ENCODE results near the gene DCLK1. TPM values are rescaled to one million over a fixed set of nuclear protein-coding genes. Genes with fewer than 3 reads are reported as not detected.

DCLK1 gene
- total and polyA plus RNA-seq, 9 donors: 42.0 to 109 (median 87.9) TPM

- 59% methylated on average over 3 of the region's 4 CpGs for WGBS (ENCODE audit: insufficient coverage)
- no peak for DNase-seq
- H3K27me3 ChIP-seq (ENCODE audit: control insufficient read depth, insufficient read depth, low read length): no peaks in the 10 kb centered on the region
- no peaks in the 10 kb centered on the region for H3K36me3 ChIP-seq (ENCODE audit: control insufficient read depth, insufficient read depth, low read length)
- H3K9me3 ChIP-seq (replicated peaks; ENCODE audit: control insufficient read depth, low read depth, low read length): no peaks in the 10 kb centered on the region
- H3K4me1 ChIP-seq (ENCODE audit: control insufficient read depth, insufficient read depth, low read length): peaks cover 47% of the 10 kb centered on the region
- no peak overlapping the region for H3K4me3 ChIP-seq (ENCODE audit: low read length)
- H3K27ac ChIP-seq (ENCODE audit: low read length): no peak overlapping the region
Measured at GRCh38 chr13:35763060-35763781, 368.0 kb downstream of the DCLK1 start.

GRCh38 chr13:35761440-35762252, 369.5 kb downstream of the DCLK1 start:
- WGBS (ENCODE audit: insufficient coverage): 89% methylated on average over 2 of the region's 2 CpGs
- no peaks in the 10 kb centered on the region for H3K9me3 ChIP-seq (replicated peaks; ENCODE audit: control insufficient read depth, low read depth, low read length)
- H3K4me1 ChIP-seq (ENCODE audit: control insufficient read depth, insufficient read depth, low read length): peaks cover 33% of the 10 kb centered on the region
- no peak overlapping the region for H3K4me3 ChIP-seq (ENCODE audit: low read length)
- H3K27ac ChIP-seq (ENCODE audit: low read length): no peak overlapping the region
- H3K36me3 ChIP-seq (ENCODE audit: control insufficient read depth, insufficient read depth, low read length): no peaks in the 10 kb centered on the region
- H3K27me3 ChIP-seq (ENCODE audit: control insufficient read depth, insufficient read depth, low read length): no peaks in the 10 kb centered on the region
- no peak for DNase-seq

- H3K9me3 ChIP-seq (replicated peaks; ENCODE audit: control insufficient read depth, low read depth, low read length): no peaks in the 10 kb centered on the region
- H3K4me3 ChIP-seq (ENCODE audit: low read length): no peak overlapping the region
- no peak for DNase-seq
- peaks cover 31% of the 10 kb centered on the region for H3K4me1 ChIP-seq (ENCODE audit: control insufficient read depth, insufficient read depth, low read length)
- peak overlapping the region; percentile 20 for H3K27ac ChIP-seq (ENCODE audit: low read length)
- H3K27me3 ChIP-seq (ENCODE audit: control insufficient read depth, insufficient read depth, low read length): no peaks in the 10 kb centered on the region
- 49% methylated on average over 5 of the region's 13 CpGs for WGBS (ENCODE audit: insufficient coverage)
- no peaks in the 10 kb centered on the region for H3K36me3 ChIP-seq (ENCODE audit: control insufficient read depth, insufficient read depth, low read length)
Measured at GRCh38 chr13:35760735-35761281, 370.4 kb downstream of the DCLK1 start.

- DNase-seq: no peak
- Histone ChIP-seq H3K4me1 (ENCODE audit: control insufficient read depth, insufficient read depth, low read length) (peaks cover 6% of the 10 kb centered on the region), H3K27ac (ENCODE audit: low read length) (no peak overlapping the region), H3K27me3 (ENCODE audit: control insufficient read depth, insufficient read depth, low read length) (no peaks in the 10 kb centered on the region), H3K4me3 (ENCODE audit: low read length) (no peak overlapping the region), H3K9me3 (replicated peaks; ENCODE audit: control insufficient read depth, low read depth, low read length) (peaks cover 3% of the 10 kb centered on the region), H3K36me3 (ENCODE audit: control insufficient read depth, insufficient read depth, low read length) (no peaks in the 10 kb centered on the region)
- no CpG with 5 or more reads among the region's 2 CpGs for WGBS (ENCODE audit: insufficient coverage)
Measured at GRCh38 chr13:35747594-35747993, 383.6 kb downstream of the DCLK1 start.

GRCh38 chr13:35744566-35745178, 386.5 kb downstream of the DCLK1 start:
- Histone ChIP-seq H3K4me3 (ENCODE audit: low read length) (no peak overlapping the region), H3K27ac (ENCODE audit: low read length) (no peak overlapping the region), H3K36me3 (ENCODE audit: control insufficient read depth, insufficient read depth, low read length) (no peaks in the 10 kb centered on the region), H3K4me1 (ENCODE audit: control insufficient read depth, insufficient read depth, low read length) (peaks cover 6% of the 10 kb centered on the region), H3K9me3 (replicated peaks; ENCODE audit: control insufficient read depth, low read depth, low read length) (no peaks in the 10 kb centered on the region), H3K27me3 (ENCODE audit: control insufficient read depth, insufficient read depth, low read length) (no peaks in the 10 kb centered on the region)
- WGBS (ENCODE audit: insufficient coverage): 37% methylated on average over 6 of the region's 9 CpGs
- DNase-seq: peak; percentile 67

GRCh38 chr13:35744144-35744543, 387.0 kb downstream of the DCLK1 start:
- no peak overlapping the region for H3K4me3 ChIP-seq (ENCODE audit: low read length)
- H3K27ac ChIP-seq (ENCODE audit: low read length): no peak overlapping the region
- no peaks in the 10 kb centered on the region for H3K9me3 ChIP-seq (replicated peaks; ENCODE audit: control insufficient read depth, low read depth, low read length)
- H3K4me1 ChIP-seq (ENCODE audit: control insufficient read depth, insufficient read depth, low read length): peaks cover 6% of the 10 kb centered on the region
- no peaks in the 10 kb centered on the region for H3K36me3 ChIP-seq (ENCODE audit: control insufficient read depth, insufficient read depth, low read length)
- H3K27me3 ChIP-seq (ENCODE audit: control insufficient read depth, insufficient read depth, low read length): no peaks in the 10 kb centered on the region
- WGBS (ENCODE audit: insufficient coverage): no CpG with 5 or more reads among the region's 2 CpGs
- DNase-seq: no peak

- no peak overlapping the region for H3K27ac ChIP-seq (ENCODE audit: low read length)
- no peaks in the 10 kb centered on the region for H3K27me3 ChIP-seq (ENCODE audit: control insufficient read depth, insufficient read depth, low read length)
- H3K36me3 ChIP-seq (ENCODE audit: control insufficient read depth, insufficient read depth, low read length): no peaks in the 10 kb centered on the region
- WGBS (ENCODE audit: insufficient coverage): 100% methylated on average over 1 of the region's 3 CpGs
- no peak for DNase-seq
- no peaks in the 10 kb centered on the region for H3K9me3 ChIP-seq (replicated peaks; ENCODE audit: control insufficient read depth, low read depth, low read length)
- peaks cover 6% of the 10 kb centered on the region for H3K4me1 ChIP-seq (ENCODE audit: control insufficient read depth, insufficient read depth, low read length)
- H3K4me3 ChIP-seq (ENCODE audit: low read length): no peak overlapping the region
Measured at GRCh38 chr13:35743165-35743564, 388.0 kb downstream of the DCLK1 start.

GRCh38 chr13:35741657-35742056, 389.5 kb downstream of the DCLK1 start:
- Histone ChIP-seq H3K9me3 (replicated peaks; ENCODE audit: control insufficient read depth, low read depth, low read length) (no peaks in the 10 kb centered on the region), H3K36me3 (ENCODE audit: control insufficient read depth, insufficient read depth, low read length) (no peaks in the 10 kb centered on the region), H3K27me3 (ENCODE audit: control insufficient read depth, insufficient read depth, low read length) (no peaks in the 10 kb centered on the region), H3K4me1 (ENCODE audit: control insufficient read depth, insufficient read depth, low read length) (peaks cover 6% of the 10 kb centered on the region), H3K4me3 (ENCODE audit: low read length) (no peak overlapping the region), H3K27ac (ENCODE audit: low read length) (no peak overlapping the region)
- WGBS (ENCODE audit: insufficient coverage): 56% methylated on average over 1 of the region's 5 CpGs
- DNase-seq: no peak

GRCh38 chr13:35736876-35737275, 394.3 kb downstream of the DCLK1 start:
- DNase-seq: no peak
- Histone ChIP-seq H3K4me1 (ENCODE audit: control insufficient read depth, insufficient read depth, low read length) (peaks cover 8% of the 10 kb centered on the region), H3K9me3 (replicated peaks; ENCODE audit: control insufficient read depth, low read depth, low read length) (no peaks in the 10 kb centered on the region), H3K36me3 (ENCODE audit: control insufficient read depth, insufficient read depth, low read length) (no peaks in the 10 kb centered on the region), H3K27ac (ENCODE audit: low read length) (no peak overlapping the region), H3K4me3 (ENCODE audit: low read length) (no peak overlapping the region), H3K27me3 (ENCODE audit: control insufficient read depth, insufficient read depth, low read length) (no peaks in the 10 kb centered on the region)
- 46% methylated on average over 2 of the region's 2 CpGs for WGBS (ENCODE audit: insufficient coverage)

- H3K27ac ChIP-seq (ENCODE audit: low read length): peak overlapping the region; percentile 65
- H3K4me1 ChIP-seq (ENCODE audit: control insufficient read depth, insufficient read depth, low read length): peaks cover 20% of the 10 kb centered on the region
- H3K36me3 ChIP-seq (ENCODE audit: control insufficient read depth, insufficient read depth, low read length): no peaks in the 10 kb centered on the region
- H3K4me3 ChIP-seq (ENCODE audit: low read length): no peak overlapping the region
- DNase-seq: peak; percentile 92
- no peaks in the 10 kb centered on the region for H3K27me3 ChIP-seq (ENCODE audit: control insufficient read depth, insufficient read depth, low read length)
- WGBS (ENCODE audit: insufficient coverage): 44% methylated on average over 3 of the region's 4 CpGs
- no peaks in the 10 kb centered on the region for H3K9me3 ChIP-seq (replicated peaks; ENCODE audit: control insufficient read depth, low read depth, low read length)
Measured at GRCh38 chr13:35733827-35734226, 397.4 kb downstream of the DCLK1 start.
